Measurements from ENCODE around the gene FKBP9. TPM values are rescaled to one million over a fixed set of nuclear protein-coding genes. Genes with fewer than 3 reads are reported as not detected.

FKBP9 gene
- total and polyA plus RNA-seq, 2 donors (not counting 3 experiments of a cell fraction or from before 2014, with no cell fraction given), result 88.7 to 124 TPM

DNA sequence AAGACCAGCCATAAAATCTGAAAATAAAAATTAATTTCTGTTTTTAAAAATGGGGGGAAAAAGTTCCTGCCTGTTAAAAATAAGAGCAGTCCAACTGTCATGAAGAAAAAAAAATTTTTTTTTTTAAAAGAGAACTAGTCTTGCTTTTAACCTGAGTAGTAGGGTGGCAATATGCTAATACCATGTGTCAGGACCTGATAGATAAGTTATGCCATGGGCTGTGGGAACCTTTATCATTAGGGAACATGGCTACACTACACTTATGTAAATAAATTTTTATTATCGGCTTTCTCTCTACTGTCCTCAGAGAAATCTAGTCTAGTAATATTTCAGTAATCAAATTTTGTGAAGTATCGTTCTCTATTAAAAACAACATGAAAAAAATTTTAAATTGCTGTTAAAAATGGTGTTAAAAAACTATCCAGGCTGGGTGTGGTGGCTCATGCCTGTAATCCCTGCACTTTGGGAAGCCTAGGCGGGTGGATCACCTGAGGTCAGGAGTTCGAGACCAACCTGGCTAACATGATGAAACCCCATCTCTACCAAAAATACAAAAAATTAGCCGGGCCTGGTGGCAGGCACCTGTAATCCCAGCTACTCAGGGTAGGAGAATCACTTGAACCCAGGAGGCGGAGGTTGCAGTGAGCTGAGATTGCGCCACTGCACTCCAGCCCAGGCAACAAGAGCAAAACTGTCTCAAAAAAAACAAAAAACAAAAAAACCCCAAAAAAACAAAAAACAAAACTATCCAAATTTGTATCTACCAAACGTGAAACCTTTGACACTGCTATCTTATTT is 84.6 kb downstream of the FKBP9 start:
- intact Hi-C loops (cut with micrococcal nuclease), result no loop called here
- H3K4me3 ChIP-seq (replicated peaks in 1 of 3; ENCODE audit: insufficient read depth in 1 of 3, low read depth in 1 of 3, low read length in 3 of 3), result no peak overlapping the region
- H3K4me2 ChIP-seq (ENCODE audit: insufficient read depth, low read length), result no peak overlapping the region
- H3K79me2 ChIP-seq (ENCODE audit: control insufficient read depth, insufficient read depth, low read length), result peaks cover 79% of the 10 kb centered on the region
- H3K4me1 ChIP-seq (ENCODE audit: control insufficient read depth, extremely low read depth, insufficient read depth, low read length), result peaks cover 7% of the 10 kb centered on the region
- no peak overlapping the region for H2AFZ ChIP-seq (ENCODE audit: low read depth, low read length)
- no TSS peak for BruUV-seq (replicated peaks)
- no peak for FAIRE-seq
- H3K36me3 ChIP-seq (ENCODE audit: control insufficient read depth in 2 of 2, extremely low read depth in 1 of 2, insufficient read depth in 2 of 2, low read length in 2 of 2), result no peaks in the 10 kb centered on the region
- no peaks in the 10 kb centered on the region for H3K9me3 ChIP-seq (replicated peaks; ENCODE audit: control insufficient read depth, insufficient read depth, low read length)
- no peak overlapping the region for H3K9ac ChIP-seq (replicated peaks; ENCODE audit: extremely low read depth, insufficient read depth, low read length)
- H3K9me1 ChIP-seq (replicated peaks; ENCODE audit: control insufficient read depth, extremely low read depth, insufficient read depth, low read length), result no peaks in the 10 kb centered on the region
- TF ChIP-seq, protein P1, sequence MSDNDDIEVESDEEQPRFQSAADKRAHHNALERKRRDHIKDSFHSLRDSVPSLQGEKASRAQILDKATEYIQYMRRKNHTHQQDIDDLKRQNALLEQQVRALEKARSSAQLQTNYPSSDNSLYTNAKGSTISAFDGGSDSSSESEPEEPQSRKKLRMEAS (IDR thresholded peaks at IDR 0.05; ENCODE audit: insufficient read depth, insufficient read length), result no peak
- no peak for TF ChIP-seq FOS (IDR thresholded peaks at IDR 0.05; ENCODE audit: borderline replicate concordance, insufficient read depth, low read length)
- no peak for TF ChIP-seq GATA2 (IDR thresholded peaks at IDR 0.05; ENCODE audit: insufficient read depth, insufficient read length, low read depth, low read length)
- no peak for TF ChIP-seq POLR2AphosphoS5 (IDR thresholded peaks at IDR 0.05; ENCODE audit: insufficient read depth, low read depth, low read length)
- no peak for TF ChIP-seq MYC (IDR thresholded peaks at IDR 0.05; ENCODE audit: low read depth, low read length)
- no peak for TF ChIP-seq POLR2A (IDR thresholded peaks at IDR 0.05; ENCODE audit: low read depth, low read length)
- TF ChIP-seq, protein P2, sequence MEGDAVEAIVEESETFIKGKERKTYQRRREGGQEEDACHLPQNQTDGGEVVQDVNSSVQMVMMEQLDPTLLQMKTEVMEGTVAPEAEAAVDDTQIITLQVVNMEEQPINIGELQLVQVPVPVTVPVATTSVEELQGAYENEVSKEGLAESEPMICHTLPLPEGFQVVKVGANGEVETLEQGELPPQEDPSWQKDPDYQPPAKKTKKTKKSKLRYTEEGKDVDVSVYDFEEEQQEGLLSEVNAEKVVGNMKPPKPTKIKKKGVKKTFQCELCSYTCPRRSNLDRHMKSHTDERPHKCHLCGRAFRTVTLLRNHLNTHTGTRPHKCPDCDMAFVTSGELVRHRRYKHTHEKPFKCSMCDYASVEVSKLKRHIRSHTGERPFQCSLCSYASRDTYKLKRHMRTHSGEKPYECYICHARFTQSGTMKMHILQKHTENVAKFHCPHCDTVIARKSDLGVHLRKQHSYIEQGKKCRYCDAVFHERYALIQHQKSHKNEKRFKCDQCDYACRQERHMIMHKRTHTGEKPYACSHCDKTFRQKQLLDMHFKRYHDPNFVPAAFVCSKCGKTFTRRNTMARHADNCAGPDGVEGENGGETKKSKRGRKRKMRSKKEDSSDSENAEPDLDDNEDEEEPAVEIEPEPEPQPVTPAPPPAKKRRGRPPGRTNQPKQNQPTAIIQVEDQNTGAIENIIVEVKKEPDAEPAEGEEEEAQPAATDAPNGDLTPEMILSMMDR (IDR thresholded peaks at IDR 0.05; ENCODE audit: extremely low read depth in 1 of 2, insufficient read depth in 1 of 2, low read depth in 1 of 2, low read length in 2 of 2), result no peak
- no peak for TF ChIP-seq JUN (IDR thresholded peaks at IDR 0.05; ENCODE audit: borderline replicate concordance, insufficient read depth, insufficient read length, low read depth)
- TF ChIP-seq EZH2 (IDR thresholded peaks at IDR 0.05; ENCODE audit: borderline replicate concordance, low read depth, low read length, severe bottlenecking), result no peak
- H3K27ac ChIP-seq (ENCODE audit: insufficient read depth, low read depth, low read length), result no peak overlapping the region
- dilution Hi-C loops (cut with MboI; ENCODE audit: extremely low pct_ligation_motif_present, low sequenced_read_pairs), result no loop called here
- peaks cover 2% of the 10 kb centered on the region for H4K20me1 ChIP-seq (replicated peaks; ENCODE audit: control insufficient read depth, extremely low read depth, insufficient read depth, low read length)
- POLR2A ChIA-PET, result no interaction called here
- DNase-seq (ENCODE audit: low read depth, low spot score), result no peak
- no peaks in the 10 kb centered on the region for H3K27me3 ChIP-seq (ENCODE audit: control insufficient read depth in 2 of 2, insufficient read depth in 2 of 2, low read length in 2 of 2)
- CTCF ChIA-PET, result no interaction called here

Data from endothelial cell of umbilical vein (primary cell).